Neural progenitor cell (in vitro differentiated cells): ENCODE measurements around the gene P2RX6. TPM values are rescaled to one million over a fixed set of nuclear protein-coding genes. Genes with fewer than 3 reads are reported as not detected.

ENCODE experiments used
- DNase-seq: peaks from one replicate; pipeline ENCODE4 v3.0.0-alpha.2; 2016; ENCODE audit warnings: low spot score
- H2AFZ ChIP-seq: fragments of 200-600 bp; sonication (generic); replicated peaks from 2 replicates; pipeline ENCODE4 v1.6.1; 2016; ENCODE audit warnings: antibody characterized with exemption
- H3F3A ChIP-seq: fragments of 200-600 bp; sonication (generic); 2 replicates; pipeline ENCODE4 v1.6.1; 2016; ENCODE audit warnings: antibody characterized with exemption, low read depth
- H3K27ac ChIP-seq: fragments of 200-600 bp; sonication (generic); 2 replicates; pipeline ENCODE4 v1.5.1; 2016; ENCODE audit warnings: mild to moderate bottlenecking
- H3K27me3 ChIP-seq: fragments of 200-600 bp; sonication (generic); 2 replicates; pipeline ENCODE4 v1.6.1; 2016; ENCODE audit warnings: mild to moderate bottlenecking, moderate library complexity
- H3K36me3 ChIP-seq: fragments of 200-600 bp; sonication (generic); 2 replicates; pipeline ENCODE4 v1.5.1; 2016
- H3K4me1 ChIP-seq: fragments of 200-600 bp; sonication (generic); 2 replicates; pipeline ENCODE4 v1.6.1; 2016; ENCODE audit warnings: mixed run types
- H3K4me2 ChIP-seq: fragments of 200-600 bp; sonication (generic); 2 replicates; pipeline ENCODE4 v1.6.1; 2016
- H3K4me3 ChIP-seq: fragments of 200-600 bp; sonication (generic); 2 replicates; pipeline ENCODE4 v1.5.1; 2016
- H3K79me2 ChIP-seq: fragments of 200-600 bp; sonication (generic); 2 replicates; pipeline ENCODE4 v1.6.1; 2016; ENCODE audit warnings: low read depth
- H3K9ac ChIP-seq: fragments of 200-600 bp; sonication (generic); 2 replicates; pipeline ENCODE4 v1.6.1; 2016
- H3K9me3 ChIP-seq: fragments of 200-600 bp; sonication (generic); 2 replicates; pipeline ENCODE4 v1.5.1; 2016; ENCODE audit warnings: low read depth
- H4K20me1 ChIP-seq: fragments of 200-600 bp; sonication (generic); 2 replicates; pipeline ENCODE4 v1.6.1; 2016; ENCODE audit warnings: low read depth
- H3K27ac Mint-ChIP-seq: 3 replicates; pipeline ENCODE4 v1.8.0; 2021; ENCODE audit warnings: mixed read lengths
- H3K27me3 Mint-ChIP-seq: 2 replicates; pipeline ENCODE4 v1.8.0; 2022; ENCODE audit warnings: low read depth, mild to moderate bottlenecking, inconsistent platforms, moderate library complexity, mixed read lengths; ENCODE audit not compliant: insufficient read depth
- H3K36me3 Mint-ChIP-seq: 3 replicates; pipeline ENCODE4 v1.8.0; 2021; ENCODE audit warnings: mixed read lengths
- H3K4me1 Mint-ChIP-seq: 3 replicates; pipeline ENCODE4 v1.8.0; 2021; ENCODE audit warnings: mixed read lengths
- H3K4me3 Mint-ChIP-seq: 3 replicates; pipeline ENCODE4 v1.8.0; 2021; ENCODE audit warnings: mild to moderate bottlenecking, moderate library complexity, mixed read lengths
- H3K9me3 Mint-ChIP-seq: 3 replicates; pipeline ENCODE4 v1.8.0; 2020; ENCODE audit warnings: mixed read lengths
- EZH2 ChIP-seq: fragments of 200-600 bp; sonication (generic); IDR thresholded peaks from 2 replicates; pipeline ENCODE4 v1.6.1; 2017; ENCODE audit warnings: antibody characterized with exemption, mild to moderate bottlenecking, moderate library complexity
- EZH2phosphoT487 ChIP-seq: fragments of 200-600 bp; sonication (generic); IDR thresholded peaks from 2 replicates; pipeline ENCODE4 v1.6.1; 2017; ENCODE audit warnings: antibody characterized with exemption
- total RNA-seq: library from RNA; depleted of rRNA; stranded (reverse); fragments of >200 nt; gene quantifications from 2 replicates; pipeline ENCODE4 v1.2.3, GENCODE V29; 2015; ENCODE audit warnings: low replicate concordance
- TF ChIP-seq, protein P1 (sequence below): fragments of 200-600 bp; sonication (generic); IDR thresholded peaks from 2 replicates; pipeline ENCODE4 v1.5.1; 2017; ENCODE audit warnings: antibody characterized with exemption, mild to moderate bottlenecking

The P2RX6 gene
- total RNA-seq, 1 donor from 2014 or later, result 0.36 TPM

DNA sequence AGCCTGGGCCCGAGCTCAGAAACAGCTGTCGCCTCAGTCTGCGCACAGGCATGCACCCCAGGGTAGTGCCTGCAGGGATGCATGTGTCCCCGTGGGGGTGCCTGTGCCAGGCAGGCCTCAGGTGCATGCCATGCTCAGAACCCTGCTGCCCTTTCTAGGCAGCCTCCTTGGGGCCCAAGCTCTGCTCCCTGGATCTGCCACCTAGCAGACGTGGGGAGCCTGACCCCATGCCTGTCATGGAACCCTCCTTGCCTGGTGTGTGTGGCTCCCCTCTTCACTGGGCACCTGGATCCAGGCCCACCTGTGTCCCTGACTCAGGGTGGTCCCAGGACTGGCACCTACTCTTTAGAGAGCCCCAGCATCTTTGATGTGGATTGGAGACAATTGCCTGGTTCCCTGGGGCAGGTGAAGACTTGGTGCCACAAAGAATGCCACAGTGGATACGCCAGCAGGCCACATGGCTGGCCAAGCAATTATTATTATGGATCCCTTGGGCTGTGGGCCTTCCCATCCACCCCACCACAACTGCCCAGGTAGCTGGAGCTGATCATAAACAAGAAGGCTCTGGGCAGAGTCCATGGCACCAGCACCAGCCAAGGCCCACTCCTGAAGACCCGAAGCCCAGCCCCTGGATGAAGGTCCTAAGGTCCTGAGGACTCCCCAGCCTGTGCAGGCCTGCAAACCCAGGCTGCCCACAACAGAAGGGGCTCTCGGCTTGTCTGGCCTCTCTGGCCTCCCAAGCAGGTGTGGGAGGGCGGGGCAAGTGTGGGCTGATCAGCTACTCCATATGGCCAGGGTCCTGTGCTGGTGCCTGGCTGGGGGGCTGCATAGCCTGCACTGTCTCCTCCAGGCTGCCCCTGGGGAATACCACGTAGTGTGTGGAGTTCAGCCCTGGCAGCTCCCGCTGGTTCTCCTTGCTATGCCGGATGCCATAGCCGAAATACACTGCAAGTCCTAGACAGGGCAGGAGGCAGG lies 13.6 kb downstream of the P2RX6 start:
- Mint-ChIP-seq H3K4me1 (peaks cover 28% of the 10 kb centered on the region), H3K27me3 (peaks cover 21% of the 10 kb centered on the region), H3K27ac (peak overlapping the region; percentile 89), H3K36me3 (no peaks in the 10 kb centered on the region), H3K4me3 (no peak overlapping the region), H3K9me3 (no peaks in the 10 kb centered on the region)
- Histone ChIP-seq H3K79me2 (no peaks in the 10 kb centered on the region), H3K36me3 (no peaks in the 10 kb centered on the region), H2AFZ (no peak overlapping the region), H4K20me1 (no peaks in the 10 kb centered on the region), H3K27ac (no peak overlapping the region), H3F3A (peaks cover 7% of the 10 kb centered on the region), H3K4me1 (no peaks in the 10 kb centered on the region), H3K4me2 (no peak overlapping the region), H3K9me3 (no peaks in the 10 kb centered on the region), H3K27me3 (peaks cover 35% of the 10 kb centered on the region), H3K4me3 (no peak overlapping the region), H3K9ac (no peak overlapping the region)
- DNase-seq, result no peak
- TF ChIP-seq EZH2, result no peak
- TF ChIP-seq, protein P1, sequence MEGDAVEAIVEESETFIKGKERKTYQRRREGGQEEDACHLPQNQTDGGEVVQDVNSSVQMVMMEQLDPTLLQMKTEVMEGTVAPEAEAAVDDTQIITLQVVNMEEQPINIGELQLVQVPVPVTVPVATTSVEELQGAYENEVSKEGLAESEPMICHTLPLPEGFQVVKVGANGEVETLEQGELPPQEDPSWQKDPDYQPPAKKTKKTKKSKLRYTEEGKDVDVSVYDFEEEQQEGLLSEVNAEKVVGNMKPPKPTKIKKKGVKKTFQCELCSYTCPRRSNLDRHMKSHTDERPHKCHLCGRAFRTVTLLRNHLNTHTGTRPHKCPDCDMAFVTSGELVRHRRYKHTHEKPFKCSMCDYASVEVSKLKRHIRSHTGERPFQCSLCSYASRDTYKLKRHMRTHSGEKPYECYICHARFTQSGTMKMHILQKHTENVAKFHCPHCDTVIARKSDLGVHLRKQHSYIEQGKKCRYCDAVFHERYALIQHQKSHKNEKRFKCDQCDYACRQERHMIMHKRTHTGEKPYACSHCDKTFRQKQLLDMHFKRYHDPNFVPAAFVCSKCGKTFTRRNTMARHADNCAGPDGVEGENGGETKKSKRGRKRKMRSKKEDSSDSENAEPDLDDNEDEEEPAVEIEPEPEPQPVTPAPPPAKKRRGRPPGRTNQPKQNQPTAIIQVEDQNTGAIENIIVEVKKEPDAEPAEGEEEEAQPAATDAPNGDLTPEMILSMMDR, result no peak
- TF ChIP-seq EZH2phosphoT487, result no peak

DNA sequence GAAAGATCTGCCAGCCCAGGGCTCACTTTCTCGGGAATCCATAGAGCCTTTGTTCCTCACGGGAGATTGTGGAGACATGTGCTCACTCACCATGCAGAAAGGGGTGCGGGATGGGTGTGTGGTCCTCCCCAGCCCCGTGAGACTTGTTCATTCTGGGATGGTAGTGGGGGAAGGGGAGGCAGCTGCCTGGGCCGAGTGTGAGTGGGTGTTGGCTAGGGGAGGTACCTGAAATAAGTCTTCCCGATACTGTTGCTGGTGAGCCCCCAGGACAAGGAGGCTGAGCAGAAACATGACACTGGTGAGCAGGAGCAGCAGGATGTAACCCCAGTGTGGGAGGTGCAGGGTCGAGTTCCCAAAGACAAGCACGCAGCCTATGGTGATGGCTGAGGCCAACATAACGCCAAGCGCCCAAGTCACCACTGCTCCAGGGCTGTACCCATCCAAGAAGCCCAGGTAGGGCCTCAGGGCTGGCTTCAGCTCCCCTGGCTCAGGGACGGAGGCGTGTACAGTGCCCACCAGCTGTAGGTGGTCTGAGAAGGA lies 14.6 kb downstream of the P2RX6 start:
- Histone ChIP-seq H3K79me2 (no peaks in the 10 kb centered on the region), H3K4me1 (no peaks in the 10 kb centered on the region), H3K4me3 (no peak overlapping the region), H3K9me3 (no peaks in the 10 kb centered on the region), H3K27ac (no peak overlapping the region), H3K4me2 (no peak overlapping the region), H2AFZ (no peak overlapping the region), H3K27me3 (peaks cover 44% of the 10 kb centered on the region), H4K20me1 (no peaks in the 10 kb centered on the region), H3K36me3 (no peaks in the 10 kb centered on the region), H3F3A (peaks cover 7% of the 10 kb centered on the region), H3K9ac (no peak overlapping the region)
- no peak for TF ChIP-seq EZH2phosphoT487
- TF ChIP-seq, protein P1, result no peak
- TF ChIP-seq EZH2, result no peak
- DNase-seq, result no peak
- Mint-ChIP-seq H3K27me3 (peaks cover 21% of the 10 kb centered on the region), H3K4me1 (peaks cover 28% of the 10 kb centered on the region), H3K27ac (peak overlapping the region; percentile 89), H3K9me3 (no peaks in the 10 kb centered on the region), H3K36me3 (no peaks in the 10 kb centered on the region), H3K4me3 (peak overlapping the region; percentile 28)

DNA sequence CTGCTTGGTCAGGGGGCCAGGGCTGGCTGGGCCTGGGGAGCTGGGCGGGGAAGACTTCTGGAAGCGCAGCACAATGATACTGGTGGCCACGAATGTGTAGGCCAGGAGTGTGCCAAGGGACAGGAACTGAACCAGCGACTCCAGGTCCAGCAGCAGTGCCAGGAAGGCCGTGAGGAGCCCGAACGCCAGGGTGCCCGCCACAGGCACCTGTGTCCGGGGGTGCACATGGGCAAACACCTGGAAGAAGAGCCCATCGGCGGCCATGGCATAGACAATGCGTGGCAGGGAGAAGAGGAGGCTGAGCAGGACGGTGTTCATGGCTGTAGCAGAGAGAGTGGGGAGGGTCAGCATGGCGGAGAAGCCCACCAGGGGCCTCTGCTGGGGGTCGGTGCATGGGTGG lies 15.1 kb downstream of the P2RX6 start:
- Mint-ChIP-seq H3K27ac (no peak overlapping the region), H3K4me3 (peak overlapping the region; percentile 17), H3K9me3 (no peaks in the 10 kb centered on the region), H3K4me1 (peaks cover 28% of the 10 kb centered on the region), H3K36me3 (no peaks in the 10 kb centered on the region), H3K27me3 (peaks cover 21% of the 10 kb centered on the region)
- Histone ChIP-seq H3K36me3 (no peaks in the 10 kb centered on the region), H3K79me2 (no peaks in the 10 kb centered on the region), H3K4me2 (no peak overlapping the region), H3K9ac (no peak overlapping the region), H3K27ac (no peak overlapping the region), H3K9me3 (no peaks in the 10 kb centered on the region), H3K4me3 (no peak overlapping the region), H2AFZ (no peak overlapping the region), H3F3A (peaks cover 7% of the 10 kb centered on the region), H3K27me3 (peaks cover 49% of the 10 kb centered on the region), H3K4me1 (no peaks in the 10 kb centered on the region), H4K20me1 (no peaks in the 10 kb centered on the region)
- TF ChIP-seq EZH2phosphoT487, result no peak
- no peak for TF ChIP-seq EZH2
- TF ChIP-seq, protein P1, result no peak
- no peak for DNase-seq
